SIG-M5 treated with dmso at 0.1 percent for 504 hours (cell line): ENCODE data around the gene MRPL52.

Experiments used
- DNase-seq: peaks from one replicate; lab custom pipeline; 2025; ENCODE audit not compliant: unreplicated experiment; lab: John Stamatoyannopoulos, UW

The MRPL52 gene

GRCh38 chr14:22878271-22879246 is 48.9 kb downstream of the MRPL52 start:
- DNase-seq: no peak

- no peak for DNase-seq
These were observed 52.4 kb downstream of the MRPL52 start for GRCh38 chr14:22882064-22882463.

GRCh38 chr14:22882529-22883172 is 53.0 kb downstream of the MRPL52 start:
- no peak for DNase-seq

DNA sequence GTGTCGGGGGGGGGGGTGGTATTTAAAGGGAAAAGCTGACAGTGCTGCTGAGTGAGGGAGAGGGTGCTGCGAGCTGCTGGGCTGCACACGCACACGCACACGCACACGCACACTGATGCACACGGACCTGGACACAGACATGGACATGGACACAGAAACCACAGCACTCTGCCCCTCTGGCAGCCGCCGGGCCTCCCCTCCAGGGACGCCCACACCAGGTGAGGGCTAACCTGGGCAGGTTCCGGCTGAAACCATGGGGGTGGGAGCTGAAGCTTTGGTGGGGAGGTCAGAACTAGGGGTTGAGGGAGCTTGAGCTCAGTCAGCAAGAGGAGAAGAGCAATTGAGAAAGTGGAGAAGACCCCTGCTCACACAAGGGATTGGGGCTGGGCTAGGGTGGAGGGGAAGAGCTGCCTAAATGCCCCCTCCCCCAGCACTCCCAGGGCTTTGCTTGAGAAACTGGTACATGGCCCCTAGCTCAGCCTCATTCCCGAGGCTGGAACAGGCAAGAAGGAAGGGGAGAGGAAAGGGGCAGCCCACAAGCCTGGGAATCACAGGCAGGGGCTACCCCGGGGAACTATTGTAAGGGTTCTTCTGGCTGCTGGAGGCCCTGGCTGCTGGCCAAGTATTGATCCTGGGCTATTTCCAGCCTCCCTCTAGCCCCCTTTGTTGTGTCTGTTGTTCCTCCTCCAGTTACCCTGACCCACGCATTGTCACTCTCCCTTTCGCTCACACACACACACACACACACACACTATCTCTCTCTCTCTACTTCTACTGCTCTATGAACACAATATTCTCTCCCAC is 53.7 kb downstream of the MRPL52 start, which contains the start of gene REM2:
REM2 (plus strand) TSS at position 50 of the 804 bp plus-strand sequence; CDS start at position 116, 66 bp downstream.
- no peak for DNase-seq

GRCh38 chr14:22884076-22884737 is 54.5 kb downstream of the MRPL52 start:
- DNase-seq: no peak
